HG03196 (cell line): ENCODE measurements around the gene ZFAND6.
"Not testable (repeated sequence)": the region's sequence is repeated elsewhere in the genome, so short reads cannot be mapped to it uniquely, and the experiment has no call there.

Experiments used
- ATAC-seq: cut with Tn5 transposase; IDR thresholded peaks from one replicate; pipeline ENCODE4 v1.9.1; 2021; ENCODE audit not compliant: unreplicated experiment

ZFAND6 gene

DNA sequence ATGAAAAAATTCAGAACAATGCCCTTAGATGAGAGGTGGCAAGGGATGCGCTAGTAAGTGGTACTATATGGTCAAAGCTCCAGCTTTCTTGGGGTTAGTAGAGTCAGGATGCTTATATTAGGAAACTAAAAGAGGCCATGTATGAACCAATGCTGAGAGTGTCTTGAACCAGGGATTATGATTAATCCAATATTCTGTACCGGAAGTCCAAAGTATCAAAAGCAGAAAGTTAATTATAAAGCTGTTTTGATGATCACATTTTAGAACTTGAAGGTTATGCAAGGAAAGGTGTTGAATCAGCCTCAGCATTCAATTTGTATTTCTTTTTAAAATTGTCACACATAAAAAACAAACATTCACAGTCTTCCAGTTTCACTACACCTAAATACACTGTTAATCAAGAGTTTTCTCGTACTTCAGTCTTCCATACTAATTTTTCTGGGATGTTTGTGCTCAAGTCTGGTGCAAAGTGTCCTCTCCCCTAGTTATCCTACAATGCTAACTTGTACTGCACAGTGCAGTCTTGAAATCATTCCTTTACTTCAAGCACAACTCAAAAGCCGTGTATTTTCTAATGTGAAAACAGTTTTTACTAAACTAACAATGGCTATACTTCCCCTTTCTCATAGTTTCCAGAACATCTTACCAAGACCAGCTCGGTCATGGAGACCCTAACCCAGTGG lies 82.6 kb downstream of the ZFAND6 start:
- no peak for ATAC-seq

DNA sequence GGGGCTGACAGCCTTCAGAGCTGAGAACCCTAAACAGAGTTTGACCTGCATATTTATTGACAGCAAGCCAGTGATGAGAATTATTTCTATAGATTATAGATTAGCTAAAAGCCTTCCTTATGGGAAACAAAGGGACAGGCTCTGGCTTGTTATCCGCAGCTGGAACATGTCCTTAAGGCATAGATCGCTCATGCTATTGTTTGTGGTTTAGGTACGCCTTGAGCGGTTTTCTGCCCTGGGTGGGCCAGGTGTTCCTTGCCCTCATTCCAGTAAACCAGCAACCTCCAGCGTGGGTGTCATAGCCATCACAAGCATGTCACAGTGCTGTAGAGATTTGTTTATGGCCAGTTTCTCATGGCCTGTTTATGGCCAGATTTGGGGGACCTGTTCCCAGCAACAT lies 83.2 kb downstream of the ZFAND6 start:
- no peak for ATAC-seq

DNA sequence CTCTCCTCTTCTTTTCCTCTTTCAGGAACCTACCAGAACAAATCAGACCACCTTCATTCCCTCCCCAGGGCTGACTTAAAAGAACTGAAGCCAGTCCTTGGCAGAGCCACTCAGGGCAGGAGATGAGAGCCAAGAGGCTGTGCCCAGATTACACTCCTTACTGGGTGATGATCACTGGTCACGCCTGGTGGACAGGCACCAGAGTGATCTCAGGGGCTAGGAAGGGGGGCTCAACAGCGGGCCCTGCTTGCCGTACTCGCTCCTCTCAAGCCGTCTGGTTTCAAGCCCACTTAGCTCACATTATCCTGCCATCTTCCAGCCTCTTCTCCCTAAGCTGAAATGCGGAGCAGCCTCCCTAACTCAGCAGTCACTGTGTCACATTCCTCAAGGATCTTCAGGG lies 91.7 kb downstream of the ZFAND6 start:
- ATAC-seq, result no peak

DNA sequence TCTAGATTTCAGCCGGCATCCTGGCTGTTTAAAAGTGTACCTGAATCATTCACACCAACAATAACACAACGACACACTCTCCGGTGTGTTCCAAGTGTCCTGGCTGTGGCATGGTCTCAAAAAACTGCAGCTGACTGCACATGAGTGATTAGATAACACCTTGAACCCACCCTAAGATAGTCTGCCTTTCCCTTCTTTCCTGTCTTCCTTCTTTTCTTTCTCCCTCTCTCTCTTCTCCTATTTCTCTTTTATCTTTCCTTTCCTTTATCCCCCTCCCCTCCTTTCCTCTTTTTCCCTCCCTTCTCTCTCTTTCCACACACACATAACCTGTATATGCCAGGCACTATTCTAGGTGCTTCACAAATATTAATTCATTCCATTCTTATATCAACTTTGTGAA lies 92.1 kb downstream of the ZFAND6 start:
- ATAC-seq, result no peak

DNA sequence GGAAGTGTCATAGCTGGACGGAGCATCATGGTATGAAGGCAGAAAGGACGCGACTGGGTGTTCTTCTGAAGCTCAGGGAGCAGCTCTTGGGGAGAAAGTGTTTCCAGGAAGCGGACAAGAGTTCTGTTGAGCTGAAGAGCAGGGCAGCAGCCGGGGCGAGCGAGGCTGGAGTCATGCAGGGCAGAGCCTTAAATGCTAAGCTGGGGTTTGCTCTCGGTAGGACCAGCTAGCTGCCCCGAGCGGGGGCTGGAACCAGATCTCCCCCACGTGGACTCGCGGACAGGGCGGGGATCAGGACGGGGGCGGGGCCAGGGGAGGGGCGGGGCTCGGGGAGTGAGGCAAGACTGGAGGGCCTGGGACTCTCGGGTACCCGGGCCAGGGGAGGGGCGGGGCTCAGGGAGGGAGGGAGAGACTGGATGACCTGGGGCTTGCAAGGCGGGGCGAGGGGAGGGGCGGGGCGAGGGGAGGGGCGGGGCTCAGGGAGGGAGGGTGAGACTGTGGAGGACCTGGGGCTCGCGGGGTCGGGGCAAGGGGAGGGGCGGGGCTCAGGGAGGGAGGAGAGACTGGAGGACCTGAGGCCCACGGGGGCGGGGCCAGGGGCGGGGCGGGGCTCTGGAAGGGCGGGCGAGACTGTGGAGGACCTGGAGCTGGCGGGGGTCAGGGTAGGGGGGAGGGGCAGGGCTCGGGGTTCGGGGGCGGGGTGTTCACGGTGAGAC lies 92.9 kb downstream of the ZFAND6 start:
- peak; percentile 47 for ATAC-seq

DNA sequence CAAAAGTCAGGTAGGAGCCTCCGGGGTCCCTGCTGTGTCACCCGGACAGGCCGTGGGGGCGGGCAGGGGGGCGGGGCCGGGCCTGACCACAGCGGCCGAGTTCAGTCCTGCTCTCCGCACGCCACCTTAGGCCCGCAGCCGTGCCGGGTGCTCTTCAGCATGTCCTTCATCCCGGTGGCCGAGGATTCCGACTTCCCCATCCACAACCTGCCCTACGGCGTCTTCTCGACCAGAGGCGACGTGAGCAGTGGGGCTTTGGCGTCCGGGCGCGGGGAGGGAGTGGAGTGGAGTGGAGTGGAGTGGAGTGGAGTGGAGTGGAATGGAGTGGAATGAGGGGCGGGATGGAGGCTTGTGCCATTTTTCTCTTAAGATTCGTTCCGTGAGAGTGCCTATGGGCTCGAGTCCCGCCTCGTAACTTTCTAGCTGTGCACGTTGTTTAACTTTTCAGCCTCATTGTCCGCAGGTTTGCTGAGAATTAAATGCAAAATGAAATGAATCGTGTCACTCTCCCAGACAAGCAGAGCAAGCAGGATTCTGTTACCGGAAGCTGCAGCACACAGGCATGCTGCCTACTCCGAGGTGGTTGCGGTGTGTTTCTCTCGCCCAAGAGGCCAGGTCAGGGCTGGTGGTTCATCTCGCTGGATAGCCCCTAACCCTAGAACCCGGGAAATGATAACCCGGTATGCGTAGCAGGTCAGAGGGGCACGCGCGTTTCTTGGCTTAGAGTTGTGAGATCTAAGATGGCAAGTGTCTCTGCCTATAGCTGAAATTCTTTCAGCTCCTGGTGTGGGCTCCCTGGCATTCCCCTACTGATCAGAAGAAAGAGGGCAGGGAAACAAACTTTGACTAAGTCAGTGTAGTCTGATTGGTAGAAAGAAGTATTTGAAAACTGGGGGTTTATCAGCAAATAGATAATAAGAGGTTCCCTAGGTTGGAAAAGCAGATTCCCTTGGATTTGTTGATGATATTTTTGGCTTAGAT lies 93.7 kb downstream of the ZFAND6 start, which contains the start of gene FAH:
Gene FAH (plus strand): TSS at position 104 of the 981 bp plus-strand sequence. CDS start 56 bp downstream, at position 160.
- peak; percentile 52 for ATAC-seq

DNA sequence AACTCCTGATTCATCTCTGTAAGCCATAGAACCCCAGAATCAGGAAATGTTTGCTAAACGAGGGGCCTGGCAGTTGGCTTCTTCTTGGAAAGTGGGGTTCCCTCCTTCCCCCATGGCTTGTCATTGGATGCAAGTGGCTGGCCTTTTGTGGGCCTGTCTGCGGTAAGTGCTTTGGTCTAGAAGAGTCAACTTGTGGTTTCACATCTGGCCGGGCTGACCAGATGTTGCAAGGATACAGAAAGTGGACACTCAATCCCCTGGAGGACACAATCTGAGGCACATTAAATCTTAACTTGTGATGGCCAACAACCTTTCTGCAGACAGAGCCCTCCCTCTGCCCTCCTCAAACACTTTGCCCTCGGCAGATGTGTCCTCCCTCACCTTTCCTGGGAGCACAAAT lies 94.4 kb downstream of the ZFAND6 start:
- no peak for ATAC-seq

DNA sequence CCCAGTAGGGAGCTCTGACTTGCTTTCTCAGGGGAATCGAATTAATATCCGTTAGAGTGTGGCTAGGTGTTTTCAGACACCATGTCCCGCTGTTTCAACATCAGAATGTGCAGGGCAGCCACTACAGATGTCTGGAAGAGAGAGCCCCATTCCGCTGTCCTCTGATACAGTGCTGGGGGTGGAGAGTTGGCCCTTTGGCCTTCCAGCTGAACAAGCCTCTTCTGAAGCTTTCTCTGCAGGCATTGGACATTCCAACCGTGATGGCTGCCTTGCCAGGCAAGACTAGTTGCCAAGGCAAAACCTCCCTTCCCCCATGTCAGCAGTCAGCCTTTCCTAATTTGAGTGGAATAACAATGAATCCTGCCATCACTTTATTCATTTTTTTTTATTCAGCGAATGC lies 94.9 kb downstream of the ZFAND6 start:
- no peak for ATAC-seq

DNA sequence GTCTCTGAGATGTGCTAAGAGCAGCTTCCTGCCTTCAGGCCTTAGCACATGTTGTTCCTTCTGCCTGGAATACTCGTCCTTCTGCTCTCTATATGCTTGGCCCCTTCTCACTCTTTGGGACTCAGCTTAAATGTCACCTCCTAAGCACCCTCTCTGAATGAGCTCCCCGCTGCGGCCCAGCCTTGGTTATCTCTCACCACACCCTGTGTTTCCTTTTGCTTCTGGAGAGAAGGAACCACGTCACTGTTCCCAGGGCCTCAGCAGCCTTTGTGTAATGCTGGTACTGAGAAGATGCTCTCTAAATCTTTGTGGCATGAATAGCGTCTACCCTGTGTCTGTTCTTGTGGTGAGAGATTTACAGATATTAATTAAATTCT lies 95.5 kb downstream of the ZFAND6 start:
- no peak for ATAC-seq

DNA sequence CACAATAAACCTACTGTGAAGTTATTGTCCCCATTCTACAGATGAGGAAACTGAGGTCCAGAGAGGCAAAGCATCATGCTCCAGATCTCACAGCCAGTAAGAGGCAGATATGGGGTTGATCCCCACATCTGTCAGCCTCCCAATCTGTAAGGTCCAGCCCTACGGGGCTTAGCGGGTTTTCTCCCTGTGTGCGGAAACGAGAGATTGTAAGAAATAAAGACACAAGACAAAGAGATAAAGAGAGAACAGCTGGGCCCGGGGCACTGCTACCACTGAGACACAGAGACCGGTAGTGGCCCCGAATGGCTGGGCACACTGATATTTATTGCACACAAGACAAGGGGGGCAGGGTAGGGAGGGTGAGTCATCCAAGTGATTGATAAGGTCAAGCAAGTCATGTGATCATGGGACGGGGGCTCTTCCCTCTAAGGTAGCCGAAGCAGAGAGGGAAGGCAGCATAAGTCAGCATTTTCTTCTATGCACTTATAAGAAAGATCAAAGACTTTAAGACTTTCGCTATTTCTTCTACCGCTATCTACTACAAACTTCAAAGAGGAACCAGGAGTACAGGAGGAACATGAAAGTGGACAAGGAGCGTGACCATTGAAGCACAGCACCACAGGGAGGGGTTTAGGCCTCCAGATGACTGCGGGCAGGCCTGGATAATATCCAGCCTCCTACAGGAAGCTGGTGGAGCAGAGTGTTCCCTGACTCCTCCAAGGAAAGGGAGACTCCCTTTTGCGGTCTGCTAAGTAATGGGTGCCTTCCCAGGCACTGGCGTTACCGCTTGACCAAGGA lies 96.1 kb downstream of the ZFAND6 start:
- ATAC-seq, result not testable (repeated sequence)

DNA sequence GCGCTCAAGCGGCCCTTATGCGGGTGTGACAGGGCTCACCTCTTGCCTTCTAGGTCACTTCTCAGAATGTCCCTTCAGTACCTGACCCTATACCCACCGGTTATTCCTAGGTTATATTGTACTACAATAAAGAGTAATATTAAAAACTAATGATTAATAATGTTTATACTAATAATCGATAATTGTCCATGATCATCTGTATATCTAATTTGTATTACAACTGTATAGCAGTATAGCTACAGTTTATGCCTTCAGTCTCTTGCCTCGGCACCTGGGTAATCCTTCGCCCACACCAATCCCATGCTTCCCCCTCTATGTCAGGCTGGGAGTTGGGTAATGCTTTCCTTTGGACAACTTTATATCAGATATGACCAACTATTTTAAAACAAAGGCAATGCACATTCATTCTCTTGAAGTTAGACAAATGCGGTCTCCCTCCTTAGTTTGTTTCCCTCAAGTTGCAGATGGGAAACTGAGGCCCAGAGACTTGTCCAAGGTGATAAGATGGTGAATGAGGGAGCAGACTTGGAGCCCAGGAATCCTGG lies 96.8 kb downstream of the ZFAND6 start:
- ATAC-seq, result no peak

DNA sequence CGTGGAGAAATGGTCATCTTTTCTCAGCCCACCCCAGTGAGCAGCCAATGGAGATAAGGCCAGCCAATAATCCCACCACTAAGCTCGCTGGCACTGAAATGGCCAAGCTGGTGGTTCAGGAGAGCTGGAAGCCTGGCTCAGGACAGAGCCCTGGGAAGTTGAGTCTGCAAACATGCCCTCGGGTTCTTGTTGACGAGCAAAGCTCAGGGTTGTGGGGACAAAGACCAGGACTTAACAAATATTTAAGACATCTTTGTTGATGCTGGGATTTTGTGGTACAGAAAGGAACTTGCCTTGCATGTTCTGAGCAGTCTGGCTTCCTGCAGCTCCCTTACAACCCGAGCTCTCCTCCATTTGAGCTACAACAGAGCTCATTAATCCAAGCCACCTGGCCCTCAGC lies 97.7 kb downstream of the ZFAND6 start:
- ATAC-seq, result no peak

DNA sequence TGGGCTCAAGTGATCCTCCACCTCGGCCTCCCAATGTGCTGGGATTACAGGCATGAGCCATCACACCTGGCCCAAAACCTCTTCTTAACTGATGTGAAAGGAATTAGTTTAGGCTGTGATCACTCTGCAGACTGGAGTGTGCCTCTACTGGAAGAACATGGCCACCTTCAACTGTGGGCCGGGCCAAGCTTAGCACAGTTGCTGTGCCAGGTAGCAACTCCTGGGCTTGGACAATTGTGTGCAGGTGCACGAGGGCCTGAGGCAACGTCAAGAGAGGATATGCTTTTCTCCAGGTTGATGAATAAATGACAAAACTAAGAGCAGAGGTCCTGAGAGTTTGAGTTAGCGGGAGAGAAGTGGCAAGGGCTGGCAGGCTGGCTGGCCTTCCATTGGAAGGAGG lies 99.8 kb downstream of the ZFAND6 start:
- no peak for ATAC-seq

DNA sequence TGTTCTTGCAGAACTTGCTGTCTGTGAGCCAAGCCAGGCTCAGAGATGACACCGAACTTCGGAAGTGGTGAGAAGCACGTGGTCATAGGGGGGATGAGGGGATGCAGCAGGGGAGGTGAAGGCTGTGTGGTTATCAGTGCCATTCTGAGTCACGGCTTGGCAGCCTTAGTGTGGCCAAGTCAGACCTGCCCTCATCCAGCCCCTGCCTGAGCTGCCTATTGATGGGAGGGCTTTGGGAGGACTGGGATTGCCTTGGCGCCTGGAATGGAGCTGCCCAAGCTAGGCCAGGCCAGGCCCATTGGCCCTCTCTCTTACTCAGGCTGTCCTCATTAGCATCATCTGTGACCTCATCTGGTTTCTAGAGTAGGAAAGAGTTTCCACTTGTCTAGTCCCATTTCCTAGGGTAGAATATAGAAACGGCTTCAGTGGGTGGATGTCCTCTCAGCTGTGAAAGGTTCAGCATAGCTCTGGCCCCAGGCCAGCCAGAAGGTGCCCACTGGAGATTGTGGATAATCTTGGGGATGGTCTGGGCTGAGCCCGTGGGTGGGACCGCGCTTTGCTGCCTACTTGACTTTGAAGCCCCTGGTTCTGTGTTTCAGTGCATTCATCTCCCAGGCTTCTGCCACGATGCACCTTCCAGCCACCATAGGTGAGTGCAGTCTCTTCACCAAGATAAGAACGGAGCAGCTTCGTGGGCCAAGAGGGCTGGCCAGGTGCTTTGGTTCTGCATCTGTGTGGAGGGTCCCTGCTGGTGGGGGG lies 100.5 kb downstream of the ZFAND6 start:
- no peak for ATAC-seq

DNA sequence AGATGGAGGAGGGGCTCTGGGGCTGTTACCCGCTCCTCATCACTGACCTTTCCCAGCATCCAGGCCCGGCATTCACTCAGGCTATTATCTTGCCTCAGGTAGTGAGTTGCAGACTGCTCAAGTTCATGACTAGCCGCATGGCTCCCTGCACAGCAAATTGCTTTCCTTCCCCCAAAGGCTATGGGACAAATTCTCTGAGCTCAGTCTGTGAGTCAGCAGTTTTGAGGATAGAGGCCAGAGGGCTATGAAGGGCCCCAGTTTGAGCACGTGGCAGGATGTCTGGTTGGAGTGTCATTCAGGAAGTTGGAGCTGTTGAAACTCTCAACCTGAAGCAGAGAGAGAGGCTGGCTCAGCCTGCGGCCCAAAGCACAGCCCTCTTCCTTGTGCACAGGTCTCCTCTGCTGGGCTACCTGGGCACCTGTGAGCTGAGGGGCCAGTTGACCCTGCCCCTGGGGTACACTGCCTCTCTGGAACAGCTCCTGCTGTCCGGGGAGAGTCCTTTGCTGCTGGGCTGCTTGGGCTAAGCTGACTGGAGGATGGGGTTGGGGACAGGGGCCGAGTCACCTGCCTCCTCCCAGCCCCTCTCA lies 101.2 kb downstream of the ZFAND6 start:
- ATAC-seq, result no peak

DNA sequence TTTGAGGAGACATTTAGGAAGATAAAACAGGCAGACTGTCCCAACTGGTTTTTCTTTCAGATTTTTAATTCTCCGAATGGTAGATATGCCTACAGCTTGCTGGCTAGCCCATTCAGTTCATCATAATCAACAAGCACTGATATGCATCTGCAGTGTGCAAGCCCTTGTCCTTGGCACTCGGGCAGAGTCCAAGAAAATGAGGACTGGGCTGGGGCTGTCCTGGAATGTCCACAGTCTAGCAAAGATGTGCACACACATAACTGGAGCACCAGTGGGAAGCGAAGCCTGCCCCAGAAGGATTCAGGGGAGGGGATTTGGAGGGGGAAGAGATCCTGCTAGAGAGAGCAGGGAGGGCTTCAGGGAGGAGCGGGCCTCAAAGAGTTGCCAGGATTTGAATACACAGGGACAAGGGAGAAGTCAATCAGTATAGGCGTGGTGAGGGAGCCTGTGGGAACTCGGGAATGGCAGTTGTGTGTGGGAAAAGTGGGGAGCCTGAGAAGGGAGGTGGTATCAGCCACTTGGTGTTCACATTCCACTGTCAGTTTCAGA lies 102.1 kb downstream of the ZFAND6 start:
- ATAC-seq, result no peak

DNA sequence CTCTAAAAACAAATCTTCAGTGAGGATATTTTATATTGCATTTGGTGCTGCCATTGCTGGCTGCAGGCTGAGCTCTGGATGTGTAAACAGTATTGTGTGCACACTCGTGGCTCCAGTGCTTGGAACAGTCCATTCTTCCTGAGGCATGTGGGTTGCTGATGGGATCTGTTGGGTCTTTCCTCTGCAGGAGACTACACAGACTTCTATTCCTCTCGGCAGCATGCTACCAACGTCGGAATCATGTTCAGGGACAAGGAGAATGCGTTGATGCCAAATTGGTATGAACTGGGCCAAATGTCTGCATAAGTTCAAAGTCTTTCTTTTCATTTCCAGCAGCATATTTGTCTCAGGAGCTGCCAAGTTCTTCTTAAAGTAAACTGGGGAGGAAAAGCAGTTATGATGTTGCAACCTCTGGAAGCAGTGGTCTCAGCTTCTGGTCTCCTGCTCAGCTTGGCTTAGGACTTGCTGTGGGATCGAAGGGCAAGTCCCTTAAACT lies 102.6 kb downstream of the ZFAND6 start:
- ATAC-seq, result no peak

DNA sequence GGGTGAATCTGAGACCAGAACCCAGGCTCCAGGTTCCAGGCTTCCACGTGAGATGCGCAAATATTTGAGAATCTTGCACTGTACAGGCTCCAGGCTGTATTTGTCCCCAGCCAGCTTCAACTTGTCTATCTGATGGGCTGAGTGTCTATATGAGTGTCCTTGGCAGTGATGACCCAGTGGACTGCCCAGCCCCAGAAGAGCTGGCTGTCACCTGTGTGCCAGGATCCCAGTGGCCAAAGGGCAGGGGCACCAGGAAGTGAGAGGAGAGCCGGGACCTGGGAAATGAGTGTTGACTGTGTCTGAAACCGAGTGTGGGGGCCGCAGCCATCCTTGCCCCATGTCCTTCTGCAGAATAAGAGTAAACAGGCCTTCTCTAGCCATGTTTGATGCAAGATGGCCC lies 103.7 kb downstream of the ZFAND6 start:
- no peak for ATAC-seq

DNA sequence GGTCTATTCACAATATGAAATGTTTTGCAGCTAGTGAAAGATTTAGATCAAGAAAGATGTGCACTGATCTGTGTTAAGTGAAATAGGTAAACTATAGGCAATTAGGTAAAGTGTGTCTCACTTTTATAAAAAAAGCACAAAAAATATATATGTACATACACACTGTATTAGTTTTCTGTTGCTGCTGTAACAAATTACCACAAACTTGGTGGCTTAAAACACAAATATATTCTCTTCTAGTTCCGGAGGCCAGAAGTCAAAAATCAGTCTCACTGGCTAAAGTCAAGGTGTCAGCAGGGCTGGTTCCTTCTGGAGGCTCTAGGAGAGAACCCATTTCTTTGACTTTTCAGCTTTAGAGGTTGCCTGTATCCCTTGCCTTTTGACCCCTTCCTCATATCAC lies 104.4 kb downstream of the ZFAND6 start:
- ATAC-seq, result no peak
